Ovary (tissue), 3 donors: ENCODE measurements around the gene TCF12.

Source experiments
- CTCF ChIP-seq, 3 donors: fragments of 450-650 bp in 2 of 3; fragments of 200-600 bp in 1 of 3; IDR thresholded peaks; one replicate each; pipeline versions ENCODE4 v1.5.1 to v1.8.0; 2016 to 2022; ENCODE audit warnings: antibody characterized with exemption in 3 of 3, mild to moderate bottlenecking in 1 of 3
- EP300 ChIP-seq: sonication (generic); formaldehyde crosslinking; IDR thresholded peaks from one replicate; pipeline ENCODE4 v1.6.1; 2017; ENCODE audit warnings: antibody characterized with exemption
- POLR2A ChIP-seq: fragments of 450-650 bp; IDR thresholded peaks from one replicate; pipeline ENCODE4 v1.6.1; 2017; ENCODE audit warnings: antibody characterized with exemption, mild to moderate bottlenecking, moderate library complexity
- donor health status: DM: no; HTN: no; CAD: no.

- TF ChIP-seq CTCF (IDR thresholded peaks at IDR 0.05) (no peak), POLR2A (no peak), EP300 (no peak)
Measured at GRCh38 chr15:57035664-57036063, 117.2 kb downstream of the TCF12 start.
